Suprapubic skin (tissue), 4 donors: ENCODE data around the gene TEKTIP1. TPM values are rescaled to one million over a fixed set of nuclear protein-coding genes. Genes with fewer than 3 reads are reported as not detected.

Experiments
- DNase-seq, 2 donors: peaks; one replicate each; pipeline ENCODE4 v3.0.0-alpha.2; 2019; ENCODE audit warnings: low spot score in 2 of 2
- H3K27ac ChIP-seq: fragments of 200-600 bp; sonication (generic); one replicate; pipeline ENCODE4 v1.5.1; 2019
- H3K27me3 ChIP-seq: fragments of 200-600 bp; sonication (generic); one replicate; pipeline ENCODE4 v1.5.1; 2019
- H3K36me3 ChIP-seq: fragments of 200-600 bp; sonication (generic); one replicate; pipeline ENCODE4 v1.5.1; 2019
- H3K4me1 ChIP-seq: fragments of 200-600 bp; sonication (generic); one replicate; pipeline ENCODE4 v1.5.1; 2019
- H3K4me3 ChIP-seq: fragments of 200-600 bp; sonication (generic); one replicate; pipeline ENCODE4 v1.5.1; 2019; ENCODE audit warnings: mild to moderate bottlenecking
- H3K9me3 ChIP-seq: fragments of 200-600 bp; sonication (generic); one replicate; pipeline ENCODE4 v1.5.1; 2019
- EP300 ChIP-seq: sonication (generic); formaldehyde crosslinking; IDR thresholded peaks from one replicate; pipeline ENCODE4 v1.6.1; 2017; ENCODE audit warnings: antibody characterized with exemption
- POLR2A ChIP-seq, 2 donors: fragments of 450-650 bp; IDR thresholded peaks; one replicate each; pipeline ENCODE4 v1.6.1; 2017; ENCODE audit warnings: antibody characterized with exemption in 2 of 2, mild to moderate bottlenecking in 2 of 2, moderate library complexity in 2 of 2
- POLR2AphosphoS5 ChIP-seq, 3 donors: sonication (generic); formaldehyde crosslinking; IDR thresholded peaks; one replicate each; pipeline ENCODE4 v1.6.1; 2017; ENCODE audit warnings: antibody characterized with exemption in 3 of 3
- WGBS: methylation state at CpG from one replicate; pipeline ENCODE4 v1.1.5; 2018; 5-methylcytosine and 5-hydroxymethylcytosine counted together
- total RNA-seq, 4 donors: library from RNA; depleted of rRNA; stranded (reverse); fragments of >200 nt; gene quantifications; one replicate each; pipeline ENCODE4 v1.1.0, GENCODE V29; 2016
- TF ChIP-seq, protein P1 (sequence below), 2 donors: fragments of 200-600 bp in 1 of 2; fragments of 450-650 bp in 1 of 2; sonication (generic) in 1 of 2; IDR thresholded peaks; one replicate each; pipeline ENCODE4 v1.5.1; 2016 to 2019; ENCODE audit warnings: antibody characterized with exemption in 2 of 2, mild to moderate bottlenecking in 1 of 2, moderate library complexity in 1 of 2

Gene TEKTIP1
- total RNA-seq, 4 donors from 2014 or later: 2.4 to 5.2 TPM; not detected in 2

DNA sequence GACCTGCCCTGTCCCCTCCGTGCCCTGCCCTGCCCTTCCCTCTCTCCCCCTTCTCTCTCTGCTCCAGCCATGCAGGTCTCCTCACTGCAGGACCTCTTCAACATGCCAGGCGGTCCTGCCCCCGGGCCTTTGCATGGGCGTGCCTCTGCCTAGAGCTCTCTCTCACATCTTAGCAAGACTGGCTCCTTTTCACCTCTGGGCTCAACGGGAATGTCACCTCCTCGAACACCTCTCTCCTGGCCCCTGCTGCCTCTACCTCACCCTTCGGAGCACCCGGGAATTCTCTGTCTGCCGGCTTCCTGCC is 12.8 kb downstream of the TEKTIP1 start:
- 70% methylated on average over 9 of the region's 9 CpGs for WGBS
- DNase-seq: no peak
- H3K27me3 ChIP-seq: no peaks in the 10 kb centered on the region
- H3K4me1 ChIP-seq: peaks cover 28% of the 10 kb centered on the region
- H3K4me3 ChIP-seq: no peak overlapping the region
- no peak for TF ChIP-seq POLR2AphosphoS5 (IDR thresholded peaks at IDR 0.05)
- TF ChIP-seq EP300: no peak
- no peak for TF ChIP-seq POLR2A (IDR thresholded peaks at IDR 0.05)
- TF ChIP-seq, protein P1, sequence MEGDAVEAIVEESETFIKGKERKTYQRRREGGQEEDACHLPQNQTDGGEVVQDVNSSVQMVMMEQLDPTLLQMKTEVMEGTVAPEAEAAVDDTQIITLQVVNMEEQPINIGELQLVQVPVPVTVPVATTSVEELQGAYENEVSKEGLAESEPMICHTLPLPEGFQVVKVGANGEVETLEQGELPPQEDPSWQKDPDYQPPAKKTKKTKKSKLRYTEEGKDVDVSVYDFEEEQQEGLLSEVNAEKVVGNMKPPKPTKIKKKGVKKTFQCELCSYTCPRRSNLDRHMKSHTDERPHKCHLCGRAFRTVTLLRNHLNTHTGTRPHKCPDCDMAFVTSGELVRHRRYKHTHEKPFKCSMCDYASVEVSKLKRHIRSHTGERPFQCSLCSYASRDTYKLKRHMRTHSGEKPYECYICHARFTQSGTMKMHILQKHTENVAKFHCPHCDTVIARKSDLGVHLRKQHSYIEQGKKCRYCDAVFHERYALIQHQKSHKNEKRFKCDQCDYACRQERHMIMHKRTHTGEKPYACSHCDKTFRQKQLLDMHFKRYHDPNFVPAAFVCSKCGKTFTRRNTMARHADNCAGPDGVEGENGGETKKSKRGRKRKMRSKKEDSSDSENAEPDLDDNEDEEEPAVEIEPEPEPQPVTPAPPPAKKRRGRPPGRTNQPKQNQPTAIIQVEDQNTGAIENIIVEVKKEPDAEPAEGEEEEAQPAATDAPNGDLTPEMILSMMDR (IDR thresholded peaks at IDR 0.05): no peak
- peaks cover 8% of the 10 kb centered on the region for H3K36me3 ChIP-seq
- no peak overlapping the region for H3K27ac ChIP-seq
- no peaks in the 10 kb centered on the region for H3K9me3 ChIP-seq

DNA sequence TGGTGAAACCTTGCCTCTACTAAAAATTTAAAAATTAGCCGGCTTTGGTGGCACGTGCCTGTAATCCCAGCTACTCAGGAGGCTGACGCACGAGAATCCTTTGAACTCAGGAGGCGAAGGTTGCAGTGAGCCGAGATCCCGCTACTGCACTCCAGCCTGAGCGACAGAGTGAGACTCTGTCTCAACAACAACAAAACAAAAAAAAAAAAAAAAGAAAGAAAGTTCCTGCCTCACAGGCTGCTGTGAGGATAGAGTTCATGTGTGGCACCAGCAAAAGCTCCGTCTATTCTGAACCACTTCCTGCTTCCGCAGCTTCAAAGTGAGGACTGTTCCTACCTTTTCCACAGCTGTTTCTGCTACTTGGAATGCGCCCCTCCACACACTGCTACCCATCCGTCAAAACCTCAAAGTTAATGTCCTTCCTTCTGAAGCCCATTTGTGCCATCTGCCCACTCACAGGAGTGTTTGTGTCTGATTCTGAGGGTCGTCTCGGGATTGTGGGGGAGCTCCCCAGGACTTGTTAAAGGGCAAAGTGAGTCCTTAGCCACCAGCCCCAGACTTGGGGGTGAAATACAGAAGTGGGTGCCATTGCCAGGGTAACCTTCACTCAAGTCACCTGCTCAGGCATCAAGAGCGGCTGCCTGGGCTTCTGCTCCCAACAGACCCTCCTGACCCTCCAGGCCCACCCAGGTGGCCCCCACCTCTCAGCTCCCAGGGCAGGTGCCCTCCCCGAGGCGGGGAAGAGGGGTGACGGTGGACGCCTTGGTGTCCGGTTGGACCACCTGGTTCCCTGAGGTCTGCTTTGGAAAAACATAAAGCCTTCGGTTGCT is 15.5 kb downstream of the TEKTIP1 start:
- Histone ChIP-seq H3K4me3 (no peak overlapping the region), H3K4me1 (peaks cover 40% of the 10 kb centered on the region), H3K27me3 (no peaks in the 10 kb centered on the region), H3K27ac (no peak overlapping the region), H3K9me3 (no peaks in the 10 kb centered on the region), H3K36me3 (no peaks in the 10 kb centered on the region)
- 69% methylated on average over 20 of the region's 21 CpGs for WGBS
- TF ChIP-seq, protein P1 (IDR thresholded peaks at IDR 0.05): no peak
- TF ChIP-seq EP300: no peak
- TF ChIP-seq POLR2AphosphoS5 (IDR thresholded peaks at IDR 0.05): no peak
- TF ChIP-seq POLR2A (IDR thresholded peaks at IDR 0.05): no peak
- no peak for DNase-seq

- TF ChIP-seq POLR2A (IDR thresholded peaks at IDR 0.05) (no peak), EP300 (no peak), POLR2AphosphoS5 (IDR thresholded peaks at IDR 0.05) (no peak)
- TF ChIP-seq, protein P1 (IDR thresholded peaks at IDR 0.05): no peak
- Histone ChIP-seq H3K27me3 (no peaks in the 10 kb centered on the region), H3K36me3 (no peaks in the 10 kb centered on the region), H3K4me3 (peak overlapping the region; percentile 92), H3K9me3 (no peaks in the 10 kb centered on the region), H3K4me1 (peaks cover 40% of the 10 kb centered on the region), H3K27ac (no peak overlapping the region)
- 77% methylated on average over 8 of the region's 15 CpGs for WGBS
- DNase-seq: no peak
Observed at GRCh38 chr19:3555653-3556422, 16.9 kb downstream of the TEKTIP1 start.

DNA sequence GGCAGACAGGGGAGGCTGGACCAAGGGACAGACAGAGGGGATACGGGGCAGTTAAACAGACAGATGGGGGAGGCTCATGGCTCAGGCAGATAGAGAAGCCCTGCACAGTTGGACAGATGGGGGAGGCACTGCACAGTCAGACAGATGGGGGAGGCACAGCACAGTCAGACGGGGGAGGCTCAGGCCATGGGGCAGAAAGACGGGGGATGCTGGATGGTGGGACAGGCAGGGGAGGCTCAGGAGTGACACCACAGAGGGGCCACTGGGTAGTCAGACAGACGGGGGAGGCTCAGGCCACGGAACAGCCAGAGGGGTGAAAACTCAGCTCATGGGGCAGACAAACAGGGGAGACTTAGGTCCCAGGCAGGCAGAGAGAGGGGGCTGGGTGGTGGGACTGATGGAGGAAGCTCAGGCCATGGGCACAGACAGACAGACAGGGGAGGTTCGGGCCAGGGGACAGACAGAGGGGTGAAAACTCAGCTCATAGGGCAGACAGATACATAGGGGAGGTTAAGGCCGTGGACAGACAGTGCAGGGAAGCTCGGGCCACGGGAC is 17.5 kb downstream of the TEKTIP1 start:
- H3K4me1 ChIP-seq: peaks cover 40% of the 10 kb centered on the region
- WGBS: 29% methylated on average over 9 of the region's 9 CpGs

More for the DNA sequence above, 17.5 kb downstream of the TEKTIP1 start:
- Histone ChIP-seq H3K27ac (no peak overlapping the region), H3K9me3 (no peaks in the 10 kb centered on the region), H3K36me3 (no peaks in the 10 kb centered on the region), H3K4me3 (peak overlapping the region; percentile 92), H3K27me3 (no peaks in the 10 kb centered on the region)
- no peak for TF ChIP-seq POLR2A (IDR thresholded peaks at IDR 0.05)
- TF ChIP-seq EP300: no peak
- TF ChIP-seq POLR2AphosphoS5 (IDR thresholded peaks at IDR 0.05): no peak
- TF ChIP-seq, protein P1 (IDR thresholded peaks at IDR 0.05): no peak
- DNase-seq: no peak
